Epithelial cell of proximal tubule (primary cell): ENCODE measurements around the gene CLTC. TPM values are rescaled to one million over a fixed set of nuclear protein-coding genes. Genes with fewer than 3 reads are reported as not detected.

Experiments
- DNase-seq: peaks from one replicate; pipeline ENCODE4 v3.0.0-alpha.2; 2011; ENCODE audit warnings: low read depth
- H3K4me3 ChIP-seq: 2 replicates; pipeline ENCODE4 v1.5.1; 2011; ENCODE audit warnings: low read depth, mild to moderate bottlenecking, low read length
- total RNA-seq: library from RNA; depleted of rRNA; stranded (reverse); fragments of >200 nt; gene quantifications from 2 replicates; pipeline ENCODE4 v1.2.3, GENCODE V29; 2015
- TF ChIP-seq, protein P1 (sequence below): conservative IDR thresholded peaks from 2 replicates; pipeline ENCODE4 v1.5.1; 2012; ENCODE audit warnings: low read depth, mild to moderate bottlenecking, low read length

CLTC gene
- total RNA-seq, 1 donor from 2014 or later, result 243 TPM

DNA sequence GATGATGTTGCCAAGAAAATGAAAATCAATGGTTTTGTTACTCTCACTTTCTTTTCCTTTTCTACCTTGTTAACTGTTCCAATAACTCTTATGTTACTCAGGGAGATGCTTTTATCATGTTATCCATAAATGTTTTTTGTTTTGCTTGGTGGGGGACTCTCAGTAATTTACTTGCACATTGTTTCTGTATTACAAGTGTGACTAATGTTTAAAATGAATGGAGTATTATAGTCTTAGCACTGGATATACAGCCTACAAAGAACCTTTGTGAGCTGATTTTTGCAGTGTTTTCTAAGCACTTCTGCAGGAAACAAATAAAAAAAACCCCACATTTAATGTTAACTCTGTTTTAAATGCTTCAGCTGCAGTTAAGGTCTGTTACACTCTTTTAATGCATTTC is 99.8 kb downstream of the CLTC start:
- H3K4me3 ChIP-seq, result no peak overlapping the region
- TF ChIP-seq, protein P1, sequence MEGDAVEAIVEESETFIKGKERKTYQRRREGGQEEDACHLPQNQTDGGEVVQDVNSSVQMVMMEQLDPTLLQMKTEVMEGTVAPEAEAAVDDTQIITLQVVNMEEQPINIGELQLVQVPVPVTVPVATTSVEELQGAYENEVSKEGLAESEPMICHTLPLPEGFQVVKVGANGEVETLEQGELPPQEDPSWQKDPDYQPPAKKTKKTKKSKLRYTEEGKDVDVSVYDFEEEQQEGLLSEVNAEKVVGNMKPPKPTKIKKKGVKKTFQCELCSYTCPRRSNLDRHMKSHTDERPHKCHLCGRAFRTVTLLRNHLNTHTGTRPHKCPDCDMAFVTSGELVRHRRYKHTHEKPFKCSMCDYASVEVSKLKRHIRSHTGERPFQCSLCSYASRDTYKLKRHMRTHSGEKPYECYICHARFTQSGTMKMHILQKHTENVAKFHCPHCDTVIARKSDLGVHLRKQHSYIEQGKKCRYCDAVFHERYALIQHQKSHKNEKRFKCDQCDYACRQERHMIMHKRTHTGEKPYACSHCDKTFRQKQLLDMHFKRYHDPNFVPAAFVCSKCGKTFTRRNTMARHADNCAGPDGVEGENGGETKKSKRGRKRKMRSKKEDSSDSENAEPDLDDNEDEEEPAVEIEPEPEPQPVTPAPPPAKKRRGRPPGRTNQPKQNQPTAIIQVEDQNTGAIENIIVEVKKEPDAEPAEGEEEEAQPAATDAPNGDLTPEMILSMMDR, result no peak
- DNase-seq, result no peak

DNA sequence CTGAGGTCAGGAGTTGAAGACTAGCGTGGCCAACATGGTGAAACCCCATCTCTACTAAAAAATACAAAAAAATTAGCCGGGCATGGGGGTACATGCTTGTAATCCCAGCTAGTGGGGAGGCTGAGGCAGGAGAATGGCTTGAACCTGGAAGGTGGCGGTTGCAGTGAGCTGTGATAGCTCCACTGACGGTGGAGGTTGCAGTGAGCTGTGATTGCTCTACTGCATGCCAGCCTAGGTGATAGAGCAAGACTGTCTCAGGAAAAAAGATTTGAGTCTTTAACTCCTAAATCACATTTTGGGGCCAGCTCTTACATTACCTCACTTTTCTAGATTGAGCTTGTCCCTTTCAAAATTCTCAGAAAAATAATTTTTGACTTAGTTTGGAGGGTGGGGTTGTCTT is 102.9 kb downstream of the CLTC start:
- TF ChIP-seq, protein P1, result no peak
- no peak overlapping the region for H3K4me3 ChIP-seq
- DNase-seq, result no peak

DNA sequence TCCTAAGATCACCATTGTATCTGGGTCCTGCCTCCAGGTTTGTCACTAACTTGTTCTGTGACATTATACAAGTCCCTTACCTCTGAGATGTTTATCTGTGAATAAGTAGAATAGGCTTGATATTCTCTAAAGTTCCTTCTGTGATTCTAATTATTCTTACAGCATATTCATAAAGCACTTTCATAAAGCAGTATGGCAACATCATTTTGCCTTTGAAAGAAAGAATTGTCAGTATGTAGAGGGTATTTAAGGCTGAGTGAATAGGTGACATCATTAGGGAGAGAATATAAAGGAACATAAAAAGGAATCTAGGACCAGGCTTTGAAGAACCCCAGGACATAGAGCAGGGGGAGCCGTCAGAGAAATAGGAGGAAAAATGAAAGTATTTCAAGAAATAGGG is 103.3 kb downstream of the CLTC start:
- no peak for DNase-seq
- H3K4me3 ChIP-seq, result no peak overlapping the region

DNA sequence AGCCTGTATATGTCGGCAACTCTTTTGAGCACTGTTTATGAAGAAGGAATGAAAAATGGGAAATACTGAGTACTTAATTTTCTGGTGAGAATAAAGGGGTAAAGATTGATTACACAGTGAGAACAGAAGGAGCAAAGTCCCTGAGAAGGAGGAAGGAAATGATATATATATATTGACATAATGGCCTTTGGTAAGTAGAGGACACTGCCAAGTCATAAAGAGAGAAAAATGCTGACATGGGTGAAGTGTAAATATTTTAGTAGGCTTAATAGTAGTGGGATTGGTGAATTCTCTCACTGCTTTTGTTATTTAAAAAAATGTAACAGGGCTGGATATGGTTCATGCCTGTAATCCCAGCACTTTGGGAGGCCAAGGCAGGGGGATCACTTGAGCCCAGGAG is 103.9 kb downstream of the CLTC start:
- H3K4me3 ChIP-seq, result no peak overlapping the region
- TF ChIP-seq, protein P1, result no peak
- DNase-seq, result no peak

More for the DNA sequence above, 103.3 kb downstream of the CLTC start:
- TF ChIP-seq, protein P1, result no peak

DNA sequence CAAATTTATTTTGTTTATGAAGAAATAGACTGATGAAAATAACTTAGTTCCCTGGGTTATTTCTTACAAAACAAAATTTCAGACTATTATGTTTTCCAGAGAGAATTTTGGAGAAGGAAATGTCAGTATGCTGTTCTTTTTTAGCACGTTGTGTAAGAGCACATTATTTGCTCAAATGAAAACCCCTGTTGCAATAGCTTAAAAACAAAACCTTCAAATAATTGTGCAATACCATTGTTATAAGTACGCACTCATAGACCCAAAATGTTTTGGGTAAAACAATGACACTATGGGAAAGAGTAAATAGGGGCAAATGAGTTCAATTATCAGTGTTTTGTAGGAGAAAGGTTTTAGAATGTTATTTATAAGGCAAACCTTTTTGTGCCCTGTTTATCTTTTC is 106.0 kb downstream of the CLTC start:
- no peak overlapping the region for H3K4me3 ChIP-seq
- TF ChIP-seq, protein P1, result no peak
- DNase-seq, result no peak

DNA sequence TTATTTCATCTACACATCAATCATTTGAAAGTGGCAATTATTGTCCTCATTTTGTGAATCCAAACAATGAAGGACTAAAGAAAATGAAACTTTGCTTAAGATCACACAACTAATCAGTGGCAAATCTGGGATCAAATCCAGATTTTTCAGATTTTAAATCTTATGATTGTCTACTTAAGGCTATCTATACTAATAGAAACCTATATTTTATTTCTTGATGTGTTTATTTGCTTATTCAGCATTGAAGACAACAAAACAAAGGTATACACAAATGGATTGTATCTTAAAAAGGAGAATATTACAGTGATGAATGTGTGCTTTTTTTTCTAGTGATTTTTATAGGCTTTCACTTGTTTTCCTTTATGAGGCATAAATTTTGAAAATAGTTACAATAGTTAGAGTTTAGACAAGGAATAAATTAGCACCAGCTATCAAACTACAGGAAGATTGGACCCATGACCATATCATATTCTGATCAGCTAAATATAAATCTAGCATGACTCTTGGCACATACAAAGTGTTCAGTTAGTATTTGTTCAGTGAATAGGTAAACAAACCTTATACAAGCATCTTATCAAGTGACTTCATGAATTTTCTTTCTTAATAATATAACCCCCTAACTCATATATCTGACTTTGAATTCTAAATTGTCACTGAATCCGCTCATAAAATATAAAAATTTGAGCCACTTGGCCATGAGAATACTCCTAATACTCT is 108.3 kb downstream of the CLTC start:
- no peak for DNase-seq
- TF ChIP-seq, protein P1, result no peak

DNA sequence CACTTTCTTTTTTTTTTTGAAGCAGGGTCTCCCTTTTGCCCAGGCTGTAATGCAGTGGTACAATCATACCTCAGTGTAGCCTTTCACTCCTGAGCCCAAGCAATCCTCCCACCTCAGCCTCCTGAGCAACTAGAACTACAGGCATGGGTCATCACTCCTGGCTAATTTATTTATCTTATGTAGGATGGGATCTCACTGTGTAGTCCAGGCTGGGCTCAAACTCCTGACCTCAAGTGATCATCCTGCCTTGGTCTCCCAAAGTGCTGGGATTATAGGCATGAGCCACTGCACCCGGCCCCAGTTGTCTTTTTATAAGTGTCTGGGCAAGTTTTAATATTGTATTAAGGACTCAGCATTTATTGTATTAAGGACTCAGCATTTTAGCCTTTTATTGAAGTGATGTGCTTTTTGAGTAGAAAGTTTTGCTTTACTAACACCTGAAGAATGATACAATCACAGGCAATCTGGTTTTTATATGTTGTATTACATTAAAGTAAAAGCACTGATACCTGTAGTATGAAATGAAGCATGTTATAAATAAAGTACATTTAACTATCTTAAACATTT is 110.7 kb downstream of the CLTC start:
- TF ChIP-seq, protein P1, result no peak
- DNase-seq, result no peak

More for the DNA sequence above, 108.3 kb downstream of the CLTC start:
- no peak overlapping the region for H3K4me3 ChIP-seq

More for the DNA sequence above, 110.7 kb downstream of the CLTC start:
- H3K4me3 ChIP-seq, result no peak overlapping the region
